Measurements from ENCODE around the gene IDUA. TPM values are rescaled to one million over a fixed set of nuclear protein-coding genes. Genes with fewer than 3 reads are reported as not detected.
A peak's percentile ranks its signal among the peaks of the same experiment; 100 is the strongest.

The IDUA gene
- total RNA-seq, 1 donor from 2014 or later = 2.6 TPM

- Histone ChIP-seq H3K4me3 (ENCODE audit: low read depth, low read length) (no peak overlapping the region), H3K27me3 (ENCODE audit: control insufficient read depth, insufficient read depth, low read length) (no peaks in the 10 kb centered on the region), H3K36me3 (ENCODE audit: control insufficient read depth, insufficient read depth, low read length) (peaks cover 7% of the 10 kb centered on the region)
- no peak for FAIRE-seq
- no peak for DNase-seq (ENCODE audit: low read depth)
- no peak for TF ChIP-seq CTCF (IDR thresholded peaks at IDR 0.05; ENCODE audit: insufficient read depth, low read length, severe bottlenecking)
These were observed 37.3 kb downstream of the IDUA start for GRCh38 chr4:1023895-1024740.

GRCh38 chr4:1024882-1025545 is 38.2 kb downstream of the IDUA start:
- FAIRE-seq (no peak), DNase-seq (ENCODE audit: low read depth) (no peak)
- Histone ChIP-seq H3K36me3 (ENCODE audit: control insufficient read depth, insufficient read depth, low read length) (peaks cover 7% of the 10 kb centered on the region), H3K4me3 (ENCODE audit: low read depth, low read length) (no peak overlapping the region), H3K27me3 (ENCODE audit: control insufficient read depth, insufficient read depth, low read length) (no peaks in the 10 kb centered on the region)
- no peak for TF ChIP-seq CTCF (IDR thresholded peaks at IDR 0.05; ENCODE audit: insufficient read depth, low read length, severe bottlenecking)

GRCh38 chr4:1026115-1026514 is 39.3 kb downstream of the IDUA start:
- DNase-seq (ENCODE audit: low read depth) (peak; percentile 65), FAIRE-seq (peak; percentile 99)
- TF ChIP-seq CTCF (IDR thresholded peaks at IDR 0.05; ENCODE audit: insufficient read depth, low read length, severe bottlenecking) = no peak
- Histone ChIP-seq H3K4me3 (ENCODE audit: low read depth, low read length) (no peak overlapping the region), H3K27me3 (ENCODE audit: control insufficient read depth, insufficient read depth, low read length) (peaks cover 3% of the 10 kb centered on the region), H3K36me3 (ENCODE audit: control insufficient read depth, insufficient read depth, low read length) (peaks cover 7% of the 10 kb centered on the region)

- DNase-seq (ENCODE audit: low read depth) (no peak), FAIRE-seq (no peak)
- Histone ChIP-seq H3K4me3 (ENCODE audit: low read depth, low read length) (no peak overlapping the region), H3K27me3 (ENCODE audit: control insufficient read depth, insufficient read depth, low read length) (peaks cover 3% of the 10 kb centered on the region), H3K36me3 (ENCODE audit: control insufficient read depth, insufficient read depth, low read length) (peaks cover 6% of the 10 kb centered on the region)
- no peak for TF ChIP-seq CTCF (IDR thresholded peaks at IDR 0.05; ENCODE audit: insufficient read depth, low read length, severe bottlenecking)
These were observed 40.5 kb downstream of the IDUA start for GRCh38 chr4:1027219-1027914.

GRCh38 chr4:1027915-1028238 is 41.0 kb downstream of the IDUA start:
- no peak for TF ChIP-seq CTCF (IDR thresholded peaks at IDR 0.05; ENCODE audit: insufficient read depth, low read length, severe bottlenecking)
- Histone ChIP-seq H3K27me3 (ENCODE audit: control insufficient read depth, insufficient read depth, low read length) (peaks cover 5% of the 10 kb centered on the region), H3K36me3 (ENCODE audit: control insufficient read depth, insufficient read depth, low read length) (peaks cover 5% of the 10 kb centered on the region), H3K4me3 (ENCODE audit: low read depth, low read length) (no peak overlapping the region)
- FAIRE-seq (no peak), DNase-seq (ENCODE audit: low read depth) (no peak)

Data from bronchial epithelial cell (primary cell).